Measurements from ENCODE around the gene HS3ST4. TPM values are rescaled to one million over a fixed set of nuclear protein-coding genes. Genes with fewer than 3 reads are reported as not detected.

The HS3ST4 gene
- total and polyA plus RNA-seq, 8 donors: 0.09 to 0.11 (median 0.11) TPM; not detected in 4

DNA sequence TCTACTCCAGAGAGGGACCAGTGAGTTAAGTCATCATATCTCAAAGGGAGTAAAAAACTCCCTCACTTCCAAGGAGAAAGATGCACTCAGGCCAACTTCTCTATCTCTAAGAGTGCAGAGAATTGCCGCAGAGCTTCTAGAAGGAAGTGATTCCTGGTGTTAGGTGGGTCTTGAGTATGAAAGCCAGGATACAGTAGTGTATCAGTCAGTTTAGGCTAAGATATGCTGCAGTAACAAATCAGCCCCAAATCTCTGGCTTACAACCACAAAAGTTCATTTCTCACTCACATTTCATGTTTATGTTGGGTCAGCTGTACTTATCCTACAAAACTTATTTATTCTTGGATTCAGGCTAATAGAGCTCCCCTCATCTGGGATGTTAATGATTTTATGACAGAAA, 106.3 kb downstream of the HS3ST4 start:
- Histone ChIP-seq H3K4me3 (no peak overlapping the region), H3K27ac (no peak overlapping the region), H3K27me3 (no peaks in the 10 kb centered on the region), H3K4me1 (no peaks in the 10 kb centered on the region), H3K9me3 (no peaks in the 10 kb centered on the region), H3K36me3 (no peaks in the 10 kb centered on the region)
- intact Hi-C loops (cut with DNase I): no loop called here
- DNase-seq (no peak), ATAC-seq (no peak)
- TF ChIP-seq, protein P1, sequence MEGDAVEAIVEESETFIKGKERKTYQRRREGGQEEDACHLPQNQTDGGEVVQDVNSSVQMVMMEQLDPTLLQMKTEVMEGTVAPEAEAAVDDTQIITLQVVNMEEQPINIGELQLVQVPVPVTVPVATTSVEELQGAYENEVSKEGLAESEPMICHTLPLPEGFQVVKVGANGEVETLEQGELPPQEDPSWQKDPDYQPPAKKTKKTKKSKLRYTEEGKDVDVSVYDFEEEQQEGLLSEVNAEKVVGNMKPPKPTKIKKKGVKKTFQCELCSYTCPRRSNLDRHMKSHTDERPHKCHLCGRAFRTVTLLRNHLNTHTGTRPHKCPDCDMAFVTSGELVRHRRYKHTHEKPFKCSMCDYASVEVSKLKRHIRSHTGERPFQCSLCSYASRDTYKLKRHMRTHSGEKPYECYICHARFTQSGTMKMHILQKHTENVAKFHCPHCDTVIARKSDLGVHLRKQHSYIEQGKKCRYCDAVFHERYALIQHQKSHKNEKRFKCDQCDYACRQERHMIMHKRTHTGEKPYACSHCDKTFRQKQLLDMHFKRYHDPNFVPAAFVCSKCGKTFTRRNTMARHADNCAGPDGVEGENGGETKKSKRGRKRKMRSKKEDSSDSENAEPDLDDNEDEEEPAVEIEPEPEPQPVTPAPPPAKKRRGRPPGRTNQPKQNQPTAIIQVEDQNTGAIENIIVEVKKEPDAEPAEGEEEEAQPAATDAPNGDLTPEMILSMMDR (IDR thresholded peaks at IDR 0.05): no peak

DNA sequence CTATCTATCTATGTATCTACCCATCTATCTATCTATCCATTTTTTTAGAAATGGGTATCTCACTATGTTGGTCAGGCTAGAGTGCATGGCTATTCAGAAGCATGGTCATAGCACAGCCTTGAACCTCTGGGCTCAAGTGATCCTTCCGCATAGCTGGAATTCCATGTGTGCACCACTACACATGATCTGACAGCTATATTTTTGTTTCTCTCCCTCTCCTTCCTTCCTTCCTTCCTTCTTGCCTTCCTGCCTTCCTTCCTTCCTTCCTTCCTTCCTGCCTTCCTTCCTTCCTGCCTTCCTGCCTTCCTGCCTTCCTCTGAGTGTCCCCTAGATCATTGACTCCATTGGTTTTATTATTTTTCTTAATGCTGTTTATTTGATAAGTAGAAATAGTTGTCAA, 108.1 kb downstream of the HS3ST4 start:
- no peak overlapping the region for H3K27ac ChIP-seq
- H3K27me3 ChIP-seq: no peaks in the 10 kb centered on the region
- no peaks in the 10 kb centered on the region for H3K36me3 ChIP-seq
- H3K4me1 ChIP-seq: no peaks in the 10 kb centered on the region
- DNase-seq (no peak), ATAC-seq (no peak)
- no peaks in the 10 kb centered on the region for H3K9me3 ChIP-seq
- TF ChIP-seq, protein P1 (IDR thresholded peaks at IDR 0.05): no peak
- intact Hi-C loops (cut with DNase I): no loop called here
- no peak overlapping the region for H3K4me3 ChIP-seq

DNA sequence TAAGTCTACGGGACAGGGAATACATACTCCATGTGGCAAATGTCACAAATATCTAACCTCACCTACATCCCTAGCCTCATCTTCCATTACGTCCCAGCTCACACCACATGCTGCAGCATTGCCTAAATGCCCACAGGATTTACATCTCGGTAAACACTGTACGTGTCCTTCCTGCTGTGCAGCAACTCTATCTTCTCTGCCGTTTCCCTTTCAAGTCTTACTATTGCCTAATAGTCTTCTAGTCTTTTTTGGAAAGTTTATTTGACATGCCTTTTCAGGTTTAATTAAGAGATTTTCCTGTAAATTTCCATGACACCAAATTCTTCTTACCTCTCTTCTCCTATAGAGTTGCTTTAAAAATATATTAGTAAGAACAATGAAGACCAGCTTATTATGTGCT, 120.5 kb downstream of the HS3ST4 start:
- ATAC-seq (no peak), DNase-seq (no peak)
- H3K27ac ChIP-seq: no peak overlapping the region
- no peaks in the 10 kb centered on the region for H3K27me3 ChIP-seq
- no peaks in the 10 kb centered on the region for H3K9me3 ChIP-seq
- intact Hi-C loops (cut with DNase I): no loop called here
- H3K36me3 ChIP-seq: no peaks in the 10 kb centered on the region
- no peak overlapping the region for H3K4me3 ChIP-seq
- H3K4me1 ChIP-seq: no peaks in the 10 kb centered on the region
- TF ChIP-seq, protein P1 (IDR thresholded peaks at IDR 0.05): no peak

DNA sequence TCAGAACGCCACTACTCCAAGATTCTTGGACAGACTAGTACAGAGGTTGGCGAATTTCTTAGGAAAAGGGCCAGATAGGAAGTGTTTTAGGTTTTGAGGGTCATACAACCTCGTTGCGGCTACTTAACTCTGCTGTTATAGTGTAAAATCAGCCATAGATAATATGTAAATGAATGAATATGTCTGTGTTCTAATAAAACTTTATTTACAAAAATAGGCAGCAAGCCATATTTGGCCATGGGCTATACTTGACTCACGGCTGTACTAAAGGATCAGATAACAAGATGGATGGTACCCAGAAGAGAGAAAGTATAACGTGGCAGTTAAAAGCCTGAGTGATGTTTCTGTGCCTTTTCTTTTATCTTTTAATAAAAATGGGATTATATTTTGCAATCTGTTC, 125.5 kb downstream of the HS3ST4 start:
- Histone ChIP-seq H3K4me1 (no peaks in the 10 kb centered on the region), H3K4me3 (no peak overlapping the region), H3K9me3 (no peaks in the 10 kb centered on the region), H3K27me3 (no peaks in the 10 kb centered on the region), H3K27ac (no peak overlapping the region), H3K36me3 (no peaks in the 10 kb centered on the region)
- TF ChIP-seq, protein P1 (IDR thresholded peaks at IDR 0.05): no peak
- DNase-seq (no peak), ATAC-seq (no peak)
- intact Hi-C loops (cut with DNase I): no loop called here

DNA sequence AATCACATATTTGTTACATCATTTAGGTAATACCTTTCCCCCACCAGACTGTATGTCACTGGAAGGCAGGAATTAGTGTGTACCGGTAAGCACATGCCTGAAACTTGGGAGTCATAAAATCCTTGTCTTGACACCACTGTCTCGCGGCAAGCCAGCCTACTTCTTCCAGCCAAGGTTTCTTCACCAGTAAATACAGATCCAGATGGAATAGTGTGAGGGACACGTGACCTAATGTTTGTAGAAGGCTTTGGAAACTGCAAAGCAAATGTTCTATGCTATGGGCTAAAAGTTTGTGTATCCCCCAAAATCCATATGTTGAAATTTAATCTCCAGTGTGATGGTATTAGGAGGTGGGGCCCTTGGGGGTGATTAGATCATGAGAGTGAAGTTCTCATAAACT, 126.1 kb downstream of the HS3ST4 start:
- H3K4me3 ChIP-seq: no peak overlapping the region
- no peaks in the 10 kb centered on the region for H3K4me1 ChIP-seq
- TF ChIP-seq, protein P1 (IDR thresholded peaks at IDR 0.05): no peak
- H3K27me3 ChIP-seq: no peaks in the 10 kb centered on the region
- H3K9me3 ChIP-seq: no peaks in the 10 kb centered on the region
- no peak overlapping the region for H3K27ac ChIP-seq
- DNase-seq (no peak), ATAC-seq (no peak)
- H3K36me3 ChIP-seq: no peaks in the 10 kb centered on the region
- intact Hi-C loops (cut with DNase I): no loop called here
